HG03469 (cell line): ENCODE data around the gene TSPAN11.
"Not testable (repeated sequence)": the region's sequence is repeated elsewhere in the genome, so short reads cannot be mapped to it uniquely, and the experiment has no call there.

Experiments used
- ATAC-seq: cut with Tn5 transposase; IDR thresholded peaks from one replicate; pipeline ENCODE4 v1.9.1; 2021; ENCODE audit warnings: mild to moderate bottlenecking, moderate library complexity, moderate number of reproducible peaks; ENCODE audit not compliant: unreplicated experiment

TSPAN11 gene

DNA sequence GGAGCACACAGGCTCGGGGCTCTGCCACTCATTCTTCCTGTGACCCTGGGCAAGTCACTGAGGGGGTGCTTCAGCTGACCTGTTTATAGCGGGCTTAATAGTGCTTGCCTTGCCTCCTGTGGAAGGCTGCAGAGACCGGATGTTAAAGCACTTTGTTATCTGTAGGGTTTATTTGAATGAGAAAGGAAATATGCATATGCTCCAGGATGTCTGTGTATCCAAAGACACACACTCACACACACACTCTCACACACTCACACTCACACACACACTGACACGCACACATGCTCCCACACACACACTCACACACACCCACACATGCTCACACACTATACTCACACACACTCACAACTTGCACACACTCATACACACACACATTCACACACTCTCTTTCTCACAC lies 91.0 kb downstream of the TSPAN11 start:
- no peak for ATAC-seq

DNA sequence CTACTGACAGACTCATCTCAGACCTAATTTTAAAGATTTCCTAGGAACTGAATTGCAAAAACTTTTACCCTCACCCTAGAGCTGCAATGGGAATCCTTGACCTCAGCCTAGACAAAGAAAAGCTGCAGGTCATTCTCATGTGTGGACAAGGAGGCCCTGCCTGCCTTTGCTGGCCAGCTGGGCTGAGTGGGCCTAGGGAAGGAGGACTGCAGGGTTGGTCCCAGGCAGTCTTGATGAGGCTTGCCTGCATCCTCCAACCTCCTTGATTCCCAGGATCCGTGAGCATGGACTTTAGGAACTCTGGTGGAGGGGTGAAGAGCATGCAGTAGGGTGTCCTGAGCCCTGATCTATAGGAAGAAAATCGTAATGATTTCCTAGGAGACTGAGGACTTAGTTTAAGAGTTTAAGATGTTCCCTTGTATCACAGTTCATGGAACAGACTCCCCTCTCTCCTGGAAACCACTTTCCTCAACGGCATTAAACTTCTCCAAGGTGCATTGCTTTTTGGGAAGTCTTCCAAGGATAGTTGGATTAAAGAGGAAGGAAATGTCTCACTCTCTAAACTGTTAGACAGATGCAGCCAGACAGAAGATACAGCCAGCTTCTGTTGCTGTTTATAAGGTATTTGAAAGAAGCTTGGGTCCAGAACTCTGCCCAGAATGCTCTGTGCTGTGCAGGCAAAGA lies 91.7 kb downstream of the TSPAN11 start:
- no peak for ATAC-seq

DNA sequence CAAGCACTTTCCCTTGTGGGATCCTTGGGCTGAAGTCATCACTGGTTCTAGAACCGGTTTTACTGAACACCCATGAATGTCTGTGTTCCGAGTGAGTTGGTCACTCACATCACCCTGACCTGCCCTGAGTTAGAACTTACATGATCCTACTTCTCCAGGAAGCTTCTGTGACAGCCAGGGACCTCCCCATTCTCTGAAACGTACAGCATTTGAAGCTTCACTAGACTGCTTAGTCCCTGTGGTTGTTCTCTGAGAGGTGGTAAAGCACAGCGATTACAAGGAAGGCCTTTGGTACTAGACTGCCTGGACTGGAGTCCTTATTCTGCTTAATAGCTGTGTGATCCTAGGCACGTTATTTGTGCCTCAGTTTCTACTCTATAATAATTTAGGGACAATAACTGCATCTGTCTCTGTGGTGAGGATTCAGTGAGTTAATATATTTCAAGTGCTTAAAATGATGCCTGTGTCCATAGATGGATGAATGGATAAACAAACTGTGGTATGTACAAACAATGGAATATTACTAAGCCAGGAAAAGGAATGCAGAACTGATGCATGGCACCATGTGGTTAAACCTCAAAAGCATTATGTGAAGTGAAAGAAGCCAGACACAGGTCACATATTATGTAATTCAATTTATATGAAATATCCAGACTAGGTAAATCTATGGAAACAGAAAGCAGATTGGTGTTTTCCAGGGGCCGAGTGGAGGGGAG lies 92.4 kb downstream of the TSPAN11 start:
- ATAC-seq = no peak

DNA sequence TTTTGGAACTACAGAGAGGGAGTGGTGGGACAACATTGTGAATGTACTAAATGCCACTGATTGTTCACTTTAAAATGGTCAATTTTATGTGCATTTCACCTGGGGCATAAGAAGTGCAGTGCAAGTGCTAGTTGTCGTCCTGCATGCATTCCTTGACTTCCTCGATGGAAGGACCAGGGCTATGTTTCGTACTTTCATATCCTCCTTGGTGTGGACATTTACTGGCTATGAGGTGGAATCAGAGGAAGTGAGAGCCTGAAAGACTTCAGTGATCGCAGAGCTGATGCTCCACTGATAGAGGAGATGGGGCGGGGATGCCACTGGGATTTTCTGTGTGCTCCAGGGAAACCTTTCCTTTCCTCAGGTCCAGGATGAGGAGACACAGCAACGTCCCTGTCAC lies 93.0 kb downstream of the TSPAN11 start:
- ATAC-seq = no peak

DNA sequence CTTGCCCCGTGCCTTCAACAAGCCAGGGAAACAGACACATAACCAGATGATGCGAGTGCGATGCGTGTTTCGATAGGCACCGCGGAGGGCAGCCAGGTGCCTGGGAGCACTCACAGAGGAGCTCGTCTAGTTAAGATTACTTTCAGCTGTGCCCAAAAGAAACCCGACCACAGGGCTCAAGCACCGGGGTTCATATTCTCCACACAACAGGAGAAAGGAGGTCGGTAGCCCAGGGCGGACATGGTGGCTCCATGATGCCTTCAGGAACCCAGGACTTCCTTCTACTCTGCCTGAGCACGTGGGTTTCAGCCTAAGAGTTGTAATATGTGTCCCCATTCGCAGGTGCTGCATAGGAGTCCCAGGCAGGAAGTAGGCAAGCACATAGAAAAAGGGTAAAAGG lies 93.4 kb downstream of the TSPAN11 start:
- ATAC-seq = no peak

DNA sequence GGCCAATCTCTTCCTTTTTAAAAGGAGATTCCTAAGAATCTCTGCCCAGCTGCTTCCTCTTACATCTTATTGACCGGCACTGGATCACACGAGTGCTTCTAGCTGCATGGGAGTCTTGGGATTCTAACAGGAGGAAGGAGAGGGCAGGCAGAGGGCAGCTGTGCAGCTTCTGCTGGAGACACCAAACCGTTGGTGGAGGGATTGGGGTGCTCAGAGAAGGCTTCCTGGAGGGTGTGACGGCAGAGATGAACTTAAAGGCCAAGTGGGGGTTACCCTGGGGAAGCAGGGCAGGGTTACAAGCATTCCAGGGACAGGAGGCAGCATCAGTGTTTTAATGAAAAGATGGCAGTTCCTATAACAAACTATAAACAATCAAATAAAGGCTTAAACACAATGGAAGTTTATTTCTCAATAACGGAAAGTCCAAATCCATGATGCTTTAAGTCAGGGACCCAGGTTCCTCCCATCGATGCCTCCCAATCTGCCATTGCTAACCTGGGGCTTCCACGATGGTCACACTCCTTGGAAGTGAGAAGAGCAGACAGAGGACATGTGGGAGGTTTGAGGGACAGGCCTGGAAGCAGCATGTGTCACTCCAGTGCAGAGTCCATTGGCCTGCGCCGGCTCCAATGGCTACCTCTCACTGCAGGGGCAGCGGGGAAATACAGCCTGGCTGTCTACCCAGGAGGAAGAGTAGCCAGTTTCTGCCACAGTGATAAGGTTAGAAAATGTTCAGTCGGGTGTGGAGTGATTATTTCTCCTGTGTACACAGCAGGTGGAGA lies 94.0 kb downstream of the TSPAN11 start:
- no peak for ATAC-seq

DNA sequence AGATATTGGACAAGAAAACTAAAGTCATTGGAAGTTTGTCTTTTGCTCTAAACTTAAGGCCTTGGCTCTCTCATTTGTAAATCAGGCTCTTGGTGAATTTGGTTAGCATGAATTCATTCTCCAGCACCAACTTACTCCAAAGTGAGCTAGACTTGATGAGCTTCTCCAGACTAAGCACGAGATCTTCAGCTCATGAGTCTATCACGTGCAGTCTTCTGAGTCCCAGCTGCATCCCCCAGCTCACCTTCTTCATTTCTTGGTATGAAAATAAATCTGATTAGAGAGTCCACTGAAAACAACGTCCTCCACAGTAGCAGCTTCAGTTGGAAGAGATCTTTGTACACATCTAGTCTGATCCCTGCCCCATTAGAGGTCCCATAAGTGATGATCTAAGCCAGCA lies 94.6 kb downstream of the TSPAN11 start:
- ATAC-seq = no peak

DNA sequence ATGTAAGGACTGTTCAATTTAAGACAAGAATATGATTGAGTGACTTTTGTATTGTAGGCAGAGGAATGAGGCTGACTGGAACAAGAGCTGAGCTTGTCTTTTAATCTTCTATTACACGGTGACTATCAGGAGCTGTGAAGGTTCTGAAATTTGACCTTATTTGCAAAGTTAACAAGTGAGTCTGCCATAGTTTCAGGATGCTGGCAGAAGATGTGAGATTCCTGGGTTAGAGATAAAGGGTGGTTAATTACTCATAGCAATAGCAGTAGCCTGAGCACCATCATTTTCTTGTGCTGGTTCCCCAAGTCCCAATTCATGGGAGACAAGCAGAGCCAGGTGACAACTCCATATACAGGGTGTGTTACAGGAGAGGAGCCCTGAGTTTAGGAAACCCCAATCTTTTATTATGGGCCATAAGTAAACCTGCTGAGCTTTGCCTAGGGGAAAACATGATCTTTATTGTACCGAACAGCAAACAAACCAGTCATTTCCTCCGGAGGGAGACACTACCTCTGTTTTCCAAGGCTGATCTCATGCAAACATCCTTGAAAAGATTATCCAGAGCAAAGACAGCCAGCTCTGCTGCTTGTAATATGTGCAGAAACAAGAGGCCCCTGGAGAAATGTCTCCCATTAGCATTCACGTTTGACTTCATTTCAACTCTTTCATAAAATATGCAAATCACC lies 95.4 kb downstream of the TSPAN11 start:
- ATAC-seq = no peak

DNA sequence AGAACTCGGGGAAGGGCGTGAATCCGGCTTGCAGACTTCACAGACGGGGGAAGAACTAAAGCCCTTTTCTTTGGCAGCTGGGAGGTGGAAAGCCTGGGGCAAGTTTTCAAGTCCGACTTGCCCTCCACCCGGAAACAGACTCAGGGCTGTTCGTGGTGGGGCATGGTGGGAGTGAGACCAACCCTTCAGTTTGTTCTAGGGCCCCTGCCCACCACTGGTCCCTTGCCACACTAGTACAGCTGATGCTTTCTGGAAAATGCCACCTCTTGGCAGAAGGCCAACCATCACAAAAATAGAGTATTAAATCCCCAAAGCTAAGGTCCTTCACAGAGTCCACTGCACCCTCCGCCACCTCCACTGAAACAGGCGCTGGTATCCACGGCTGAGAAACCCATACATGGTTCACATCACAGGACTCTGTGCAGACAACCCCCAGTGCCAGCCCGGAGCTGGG lies 96.8 kb downstream of the TSPAN11 start:
- no peak for ATAC-seq

DNA sequence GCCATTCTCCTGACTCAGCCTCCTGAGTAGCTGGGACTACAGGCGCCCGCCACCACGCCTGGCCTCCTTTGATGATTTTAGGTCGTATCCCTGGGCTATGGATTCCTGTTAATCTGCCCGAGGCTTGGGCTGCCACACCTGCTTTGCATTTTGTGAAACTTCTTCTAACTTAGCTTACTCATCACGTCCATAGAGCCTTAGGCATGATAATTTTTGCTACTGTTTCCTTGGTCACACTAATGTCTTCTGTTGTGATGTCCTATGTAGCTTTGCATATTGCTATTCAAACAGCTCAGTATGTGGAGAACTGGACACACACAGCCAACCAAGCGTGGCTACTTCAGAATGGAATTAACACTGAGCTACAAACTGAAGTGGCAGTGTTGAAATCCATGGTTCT lies 99.7 kb downstream of the TSPAN11 start:
- no peak for ATAC-seq

DNA sequence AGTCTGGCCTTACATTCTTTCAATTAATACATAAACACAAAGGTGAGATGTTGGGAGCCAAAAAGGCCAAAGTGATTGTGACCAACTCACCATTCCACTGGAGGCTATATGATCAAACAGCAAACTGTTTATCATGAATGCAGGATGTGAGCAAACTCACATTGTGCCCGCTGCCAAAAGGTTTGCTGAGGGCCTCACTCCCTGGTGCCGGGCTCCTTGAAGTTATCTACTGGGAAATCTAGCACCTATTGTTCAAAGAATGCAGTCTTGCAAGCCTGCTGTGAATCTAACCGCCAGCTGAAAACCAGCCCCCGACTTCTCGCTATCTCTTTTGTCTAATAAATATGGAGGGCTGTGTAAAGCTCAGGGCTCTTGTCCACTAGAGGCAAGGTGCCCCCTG lies 100.5 kb downstream of the TSPAN11 start:
- ATAC-seq = not testable (repeated sequence)

DNA sequence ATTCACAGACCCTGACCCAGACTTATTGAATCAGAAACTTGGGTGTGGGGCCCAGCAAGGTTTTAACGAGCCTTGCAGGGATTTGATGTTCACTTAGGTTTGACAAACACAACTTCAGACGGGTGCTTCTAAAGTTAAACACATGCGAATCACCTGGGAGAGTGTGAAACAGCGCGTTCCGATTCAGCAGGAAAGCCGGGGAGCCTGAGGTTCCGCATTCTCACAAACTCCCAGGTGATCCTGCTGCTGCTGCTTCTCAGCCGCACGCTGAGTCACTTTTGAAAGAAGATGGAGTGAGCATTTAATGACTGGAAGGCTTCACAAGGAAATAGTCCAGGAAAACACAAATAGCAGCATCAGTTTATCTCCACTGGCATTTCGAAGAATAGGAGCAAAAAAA lies 102.9 kb downstream of the TSPAN11 start:
- ATAC-seq = no peak

DNA sequence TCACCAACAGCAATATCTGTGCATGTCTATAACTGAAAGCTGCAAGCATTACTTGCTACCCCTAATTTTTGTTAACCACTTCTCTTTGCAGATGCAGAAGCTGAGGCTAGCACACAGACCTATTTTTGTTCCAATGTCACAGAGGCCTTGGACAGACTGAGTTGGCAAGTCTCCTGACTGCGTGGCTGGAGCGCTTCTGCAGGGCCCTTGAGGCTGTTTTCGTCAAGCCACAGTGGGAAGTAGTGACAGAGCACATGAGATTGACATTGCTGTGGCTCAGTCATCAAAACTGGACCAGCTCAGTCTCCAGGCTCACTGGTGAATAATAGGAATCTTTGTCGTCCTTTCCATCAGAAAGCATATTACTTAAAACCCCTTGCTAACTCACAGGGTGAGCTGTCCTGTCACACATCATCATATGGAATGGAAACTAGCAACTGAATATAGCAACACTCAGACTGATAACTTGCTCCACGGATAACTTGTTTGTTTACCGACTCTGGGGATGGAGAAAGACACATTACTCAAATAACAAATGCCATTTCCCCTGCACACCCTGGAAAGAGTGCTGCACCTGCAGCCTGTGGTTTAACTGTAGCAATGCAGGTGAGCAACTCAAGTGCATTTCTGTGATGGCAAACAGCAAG lies 103.5 kb downstream of the TSPAN11 start:
- ATAC-seq = no peak

DNA sequence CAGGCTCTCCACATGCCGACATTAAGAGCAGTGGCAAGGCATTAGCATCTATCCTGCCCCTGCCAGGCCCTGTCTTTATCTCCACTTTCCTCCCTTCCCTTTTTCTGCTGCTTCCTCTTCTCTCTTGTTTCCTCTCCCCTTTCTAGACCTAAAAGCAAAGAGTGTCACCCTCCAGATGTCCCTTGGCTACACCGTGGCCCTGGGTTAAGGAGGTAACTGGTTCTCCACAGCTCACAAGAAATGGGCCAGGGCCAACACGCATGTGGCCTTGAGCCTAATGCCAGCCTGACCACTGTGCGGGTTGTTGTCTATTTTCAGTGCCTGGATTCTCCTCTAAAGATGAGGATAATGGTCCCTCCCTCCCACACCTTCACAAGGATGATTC lies 105.4 kb downstream of the TSPAN11 start:
- no peak for ATAC-seq

DNA sequence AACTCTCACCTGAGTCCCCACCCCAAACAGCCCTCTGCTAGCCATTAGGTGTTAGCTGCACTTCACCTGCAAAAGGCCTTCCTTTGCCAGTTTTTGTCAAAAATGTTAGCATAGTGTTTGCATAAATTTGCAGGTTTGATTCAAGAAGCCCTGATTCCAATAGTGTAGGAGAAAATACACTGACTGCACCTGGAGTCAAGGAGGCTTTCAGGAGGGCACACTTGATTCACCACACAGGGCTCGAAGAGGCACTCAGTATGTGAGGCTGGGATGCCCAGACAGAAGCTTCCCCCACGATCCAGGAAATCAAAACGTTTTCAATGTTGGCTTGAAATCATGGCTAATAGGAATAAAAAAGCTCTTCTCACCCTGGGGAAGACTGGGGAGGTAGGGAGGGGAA lies 106.6 kb downstream of the TSPAN11 start:
- no peak for ATAC-seq

DNA sequence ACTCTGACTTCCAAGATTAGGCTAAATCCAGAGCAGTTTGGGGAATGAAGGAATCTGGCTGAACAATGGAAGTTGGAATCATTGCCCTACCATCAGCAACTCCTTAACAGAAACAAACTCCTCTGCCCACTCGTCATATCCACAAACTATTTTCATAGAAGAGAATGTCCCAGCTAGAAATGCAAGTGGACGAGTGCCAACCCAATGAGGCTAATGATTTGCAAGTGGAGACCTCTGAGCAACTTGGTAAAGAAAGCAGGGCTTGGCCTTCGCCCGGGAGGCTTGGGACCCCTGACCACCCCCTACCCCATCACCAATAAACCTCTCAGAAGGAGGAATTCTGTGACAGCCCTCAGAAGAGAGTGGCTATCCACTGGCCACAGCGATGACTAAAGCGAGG lies 107.1 kb downstream of the TSPAN11 start:
- no peak for ATAC-seq

DNA sequence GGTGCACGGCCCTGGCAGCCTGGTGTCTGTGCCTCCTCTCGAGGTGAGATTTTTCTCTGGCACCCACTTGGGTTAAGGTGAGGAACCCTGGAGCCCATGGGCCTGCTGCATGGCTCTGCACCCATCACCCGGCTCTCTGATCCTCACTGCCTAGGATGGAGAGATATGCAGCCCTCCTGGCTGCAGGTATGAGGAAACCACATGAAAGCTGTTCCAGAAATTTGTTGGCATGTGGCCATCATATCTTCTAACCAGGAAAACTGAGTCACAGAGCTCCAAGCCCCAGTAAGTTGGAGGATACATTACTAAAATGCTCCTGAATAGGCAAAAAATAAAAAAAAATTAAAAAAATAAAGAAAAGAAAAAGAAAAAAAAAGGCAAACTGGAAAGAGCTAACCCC lies 107.8 kb downstream of the TSPAN11 start:
- no peak for ATAC-seq

DNA sequence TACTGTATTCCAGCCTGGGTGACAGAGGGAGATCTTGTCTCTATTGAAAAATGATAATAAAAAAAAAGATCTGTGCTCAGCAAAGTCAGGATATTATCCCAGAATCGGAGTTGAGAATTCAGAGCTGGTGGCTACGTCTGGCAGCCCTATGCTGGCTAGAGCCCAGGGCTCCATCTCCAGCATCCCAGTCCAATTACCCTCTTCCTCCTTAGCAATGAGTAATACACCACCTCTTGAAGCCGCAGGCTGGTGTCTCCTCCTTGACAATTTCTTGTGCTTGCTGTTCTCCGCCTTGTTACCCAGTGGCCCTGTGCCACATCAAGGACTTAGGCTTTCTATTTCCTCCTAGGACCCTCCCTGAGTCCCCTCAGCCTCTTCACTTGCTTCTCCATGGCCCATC lies 108.7 kb downstream of the TSPAN11 start:
- no peak for ATAC-seq

DNA sequence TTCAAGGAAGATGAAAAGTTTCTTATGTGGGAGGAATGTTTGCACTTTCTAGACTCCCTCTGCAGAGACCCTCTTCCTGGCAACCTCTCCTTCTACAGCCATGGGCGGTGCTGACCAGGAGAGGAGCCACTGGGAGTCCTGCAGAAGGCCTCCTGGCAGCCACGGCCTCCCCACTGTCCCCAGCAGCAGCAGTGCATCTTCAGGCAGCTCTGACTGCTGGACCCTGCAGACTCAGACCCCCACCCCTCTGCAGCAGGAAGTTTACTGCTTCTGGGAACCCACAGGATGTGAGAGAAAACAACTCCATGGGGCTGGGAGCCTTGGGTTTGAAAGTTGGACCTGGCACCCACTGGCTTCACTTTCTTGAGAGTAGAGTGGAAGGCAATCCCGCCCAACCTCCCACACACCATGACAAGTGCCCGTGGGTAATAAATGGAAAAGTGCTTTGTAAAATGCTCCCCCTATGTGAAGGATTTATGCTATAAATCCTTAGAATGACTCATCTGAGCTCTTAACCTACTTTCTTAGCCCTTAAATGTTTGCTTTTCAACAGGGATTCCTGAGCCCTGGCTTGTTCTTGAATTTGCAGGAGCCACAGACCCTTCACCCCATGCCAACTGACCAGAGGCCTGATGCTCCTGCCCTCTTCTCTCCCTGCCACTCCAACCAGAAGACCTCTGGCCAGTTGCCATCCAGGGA lies 109.6 kb downstream of the TSPAN11 start:
- no peak for ATAC-seq

DNA sequence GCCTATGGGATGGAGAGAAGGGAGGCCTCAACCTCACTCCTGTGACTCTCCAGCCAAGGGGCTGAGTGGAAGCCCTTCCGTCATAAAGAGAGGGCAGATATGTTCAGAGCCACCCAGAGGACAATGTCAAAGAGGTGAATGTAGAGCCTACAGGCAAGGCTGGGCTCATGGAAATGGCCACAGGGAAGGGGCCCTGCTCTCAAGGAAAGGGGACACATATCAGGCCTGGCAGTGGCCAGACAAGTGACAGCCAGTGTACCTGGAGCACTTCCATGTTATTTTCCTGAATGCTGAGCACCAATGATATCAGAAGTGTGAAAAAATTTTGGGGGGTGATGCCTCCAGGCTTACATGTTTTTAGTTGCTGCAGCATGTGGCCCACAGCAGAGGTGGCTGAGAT lies 110.5 kb downstream of the TSPAN11 start:
- ATAC-seq = no peak
